ENCODE results near the gene PPP2R2D.
"Not testable (repeated sequence)": the region's sequence is repeated elsewhere in the genome, so short reads cannot be mapped to it uniquely, and the experiment has no call there.

The PPP2R2D gene

GRCh38 chr10:131977323-131978096 lies 76.7 kb downstream of the PPP2R2D start:
- DNase-seq (ENCODE audit: low spot score): no peak

- DNase-seq (ENCODE audit: low spot score): no peak
Measured at GRCh38 chr10:131978366-131978765, 77.6 kb downstream of the PPP2R2D start.

GRCh38 chr10:131978851-131979250 lies 78.0 kb downstream of the PPP2R2D start:
- DNase-seq (ENCODE audit: low spot score): no peak

GRCh38 chr10:131979336-131979735 lies 78.5 kb downstream of the PPP2R2D start:
- DNase-seq (ENCODE audit: low spot score): no peak

GRCh38 chr10:131979821-131980270 lies 79.0 kb downstream of the PPP2R2D start:
- peak; percentile 24 for DNase-seq (ENCODE audit: low spot score)

- no peak for DNase-seq (ENCODE audit: low spot score)
Measured at GRCh38 chr10:131980321-131980720, 79.5 kb downstream of the PPP2R2D start.

- DNase-seq (ENCODE audit: low spot score): peak; percentile 23
Measured at GRCh38 chr10:131980761-131981428, 80.1 kb downstream of the PPP2R2D start.

GRCh38 chr10:131981429-131982184 lies 80.8 kb downstream of the PPP2R2D start, which contains the start of gene BNIP3:
Gene BNIP3, minus strand, starts transcription at chr10:131981923. Its CDS starts 117 bp downstream, at chr10:131981806.
- DNase-seq (ENCODE audit: low spot score): peak; percentile 81

- DNase-seq (ENCODE audit: low spot score): no peak
Measured at GRCh38 chr10:131982185-131982756, 81.5 kb downstream of the PPP2R2D start.

GRCh38 chr10:131982796-131983195 lies 82.0 kb downstream of the PPP2R2D start:
- DNase-seq (ENCODE audit: low spot score): no peak

GRCh38 chr10:131983780-131984179 lies 83.0 kb downstream of the PPP2R2D start:
- peak; percentile 85 for DNase-seq (ENCODE audit: low spot score)

GRCh38 chr10:131986851-131987250 lies 86.0 kb downstream of the PPP2R2D start:
- DNase-seq (ENCODE audit: low spot score): not testable (repeated sequence)

- not testable (repeated sequence) for DNase-seq (ENCODE audit: low spot score)
Measured at GRCh38 chr10:131987301-131987700, 86.5 kb downstream of the PPP2R2D start.

GRCh38 chr10:131987786-131988185 lies 87.0 kb downstream of the PPP2R2D start:
- DNase-seq (ENCODE audit: low spot score): not testable (repeated sequence)

- no peak for DNase-seq (ENCODE audit: low spot score)
Measured at GRCh38 chr10:131991726-131992125, 90.9 kb downstream of the PPP2R2D start.

- no peak for DNase-seq (ENCODE audit: low spot score)
Measured at GRCh38 chr10:131993275-131993674, 92.5 kb downstream of the PPP2R2D start.

- no peak for DNase-seq (ENCODE audit: low spot score)
Measured at GRCh38 chr10:131994435-131994834, 93.6 kb downstream of the PPP2R2D start.

GRCh38 chr10:131996466-131997365 lies 95.9 kb downstream of the PPP2R2D start:
- DNase-seq (ENCODE audit: low spot score): no peak

- peak; percentile 51 for DNase-seq (ENCODE audit: low spot score)
Measured at GRCh38 chr10:131997366-131998049, 96.7 kb downstream of the PPP2R2D start.

GRCh38 chr10:131998050-131998844 lies 97.4 kb downstream of the PPP2R2D start:
- DNase-seq (ENCODE audit: low spot score): no peak

Measured in kidney capillary endothelial cell (primary cell).